GM18511 (cell line): Measurements from ENCODE around the gene MBTPS1.

ENCODE experiments used
- ATAC-seq: cut with Tn5 transposase; IDR thresholded peaks from one replicate; pipeline ENCODE4 v1.9.1; 2021; ENCODE audit warnings: mild to moderate bottlenecking, moderate library complexity; ENCODE audit not compliant: unreplicated experiment

The MBTPS1 gene

DNA sequence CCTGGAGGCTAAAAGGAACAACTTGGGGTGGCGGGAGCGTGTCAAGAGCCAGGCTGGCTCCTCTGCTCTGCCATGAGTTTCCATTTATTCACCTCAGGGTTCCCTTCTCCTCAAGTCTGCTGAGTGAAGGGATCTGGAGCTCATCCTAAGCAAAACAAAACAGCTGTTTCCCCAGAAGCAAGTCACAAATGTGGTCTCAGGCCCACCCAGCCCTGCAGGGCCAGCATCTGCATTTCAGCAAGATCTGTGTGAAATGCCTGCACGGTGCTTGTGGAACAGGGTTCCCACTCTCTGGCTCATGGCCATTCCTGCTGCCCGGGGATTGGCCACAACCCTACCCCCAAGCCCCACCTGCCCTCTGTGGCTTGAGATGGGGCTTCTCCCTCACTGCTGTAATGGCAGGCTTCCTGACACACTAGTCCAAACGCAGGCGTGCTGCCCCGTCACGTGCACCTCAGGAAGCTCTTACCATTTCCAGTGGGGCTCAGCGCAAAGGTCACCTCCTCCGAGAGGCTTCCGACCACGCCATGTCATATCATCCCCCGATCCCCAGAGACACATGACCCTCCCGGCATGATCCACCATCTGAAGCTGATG is 76.4 kb downstream of the MBTPS1 start:
- no peak for ATAC-seq

- no peak for ATAC-seq
These were observed 77.0 kb downstream of the MBTPS1 start for GRCh38 chr16:84039696-84040095.

GRCh38 chr16:84038469-84038868 is 78.3 kb downstream of the MBTPS1 start:
- ATAC-seq, result no peak

DNA sequence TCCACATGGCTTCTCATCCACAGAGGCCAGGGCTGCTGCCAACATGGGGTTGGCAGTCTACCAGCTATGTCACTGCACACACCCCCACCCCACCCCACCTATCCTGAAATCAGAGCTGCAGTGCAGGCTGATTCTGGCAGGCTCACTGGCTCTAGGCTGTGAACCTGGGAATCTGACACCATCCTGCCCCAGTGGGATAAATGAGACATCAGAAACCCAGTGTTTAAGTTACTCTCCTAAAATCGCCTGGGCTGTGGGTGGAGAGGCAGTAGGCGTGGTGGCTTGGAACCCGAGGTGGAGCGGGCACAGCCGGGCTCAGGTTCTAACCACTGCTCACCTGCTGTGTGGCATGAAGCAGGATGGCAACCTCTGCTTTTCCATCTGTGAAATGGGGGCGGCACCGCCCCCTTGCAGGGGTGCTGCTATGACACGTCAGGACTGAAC is 79.7 kb downstream of the MBTPS1 start:
- no peak for ATAC-seq

GRCh38 chr16:84036131-84036530 is 80.6 kb downstream of the MBTPS1 start:
- no peak for ATAC-seq

DNA sequence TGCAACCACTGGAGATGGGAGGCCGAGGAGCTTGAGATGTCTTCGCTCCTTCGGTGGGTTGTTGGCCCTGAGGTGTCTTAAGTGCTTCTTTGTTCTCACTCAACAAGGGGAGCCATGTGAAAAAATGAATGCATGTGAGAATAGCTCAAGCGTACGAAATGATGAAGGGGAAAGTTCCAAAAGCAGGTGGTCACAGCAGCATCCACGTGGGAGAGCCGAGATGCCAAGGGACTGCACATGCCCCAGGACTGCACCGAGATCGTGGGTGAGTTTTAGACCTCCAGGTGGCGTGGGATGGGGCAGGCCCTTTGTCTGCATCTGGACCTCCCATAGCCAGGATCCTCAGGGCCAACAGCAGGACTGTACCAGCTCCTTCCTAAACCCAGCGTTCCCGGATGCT is 82.2 kb downstream of the MBTPS1 start:
- no peak for ATAC-seq

- no peak for ATAC-seq
These were observed 83.2 kb downstream of the MBTPS1 start for GRCh38 chr16:84033251-84034195.

- no peak for ATAC-seq
These were observed 84.1 kb downstream of the MBTPS1 start for GRCh38 chr16:84032458-84033178.

GRCh38 chr16:84031556-84031955 is 85.2 kb downstream of the MBTPS1 start:
- no peak for ATAC-seq

GRCh38 chr16:84029297-84030047 is 87.3 kb downstream of the MBTPS1 start:
- ATAC-seq, result no peak

GRCh38 chr16:84027625-84028024 is 89.1 kb downstream of the MBTPS1 start:
- ATAC-seq, result no peak

GRCh38 chr16:84026606-84027005 is 90.1 kb downstream of the MBTPS1 start:
- no peak for ATAC-seq

DNA sequence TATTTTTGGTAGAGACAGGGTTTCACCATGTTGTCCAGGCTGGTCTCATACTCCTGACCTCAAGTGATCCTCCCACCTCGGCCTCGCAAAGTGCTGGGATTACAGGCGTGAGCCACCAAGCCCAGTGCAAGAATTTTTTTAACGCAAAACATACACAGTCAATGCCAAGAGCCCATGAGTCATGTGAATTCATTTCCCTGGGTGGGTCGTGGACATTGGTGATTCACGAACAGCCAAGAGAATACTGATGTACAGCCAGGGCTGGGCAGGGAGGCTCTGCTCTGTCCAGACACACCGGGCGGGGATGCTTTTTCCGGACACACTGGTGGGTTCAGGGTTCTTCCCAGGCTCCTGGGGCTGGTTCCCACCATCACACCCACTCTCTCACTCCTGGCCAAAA is 91.9 kb downstream of the MBTPS1 start:
- ATAC-seq, result no peak

DNA sequence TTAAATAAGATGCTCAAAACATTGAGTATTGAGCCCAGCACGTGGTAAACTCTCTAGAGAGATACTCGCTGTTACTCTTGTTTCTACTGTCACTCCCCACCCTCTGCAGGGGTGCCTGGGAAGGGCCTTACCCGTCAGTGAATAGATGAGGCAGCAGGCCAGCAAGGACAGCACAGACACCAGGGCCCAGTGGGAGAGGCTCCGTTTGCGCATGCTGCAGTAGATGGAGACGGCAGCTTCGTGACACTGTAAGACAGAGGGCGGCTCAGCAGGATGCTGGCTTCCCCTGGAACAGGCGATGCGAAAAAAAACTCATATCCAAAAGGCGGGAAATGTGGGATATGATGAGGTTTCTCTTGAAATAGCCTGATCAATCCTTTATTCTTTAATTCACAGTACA is 94.1 kb downstream of the MBTPS1 start:
- ATAC-seq, result no peak

- no peak for ATAC-seq
These were observed 95.3 kb downstream of the MBTPS1 start for GRCh38 chr16:84021488-84021887.

GRCh38 chr16:84020353-84020752 is 96.4 kb downstream of the MBTPS1 start:
- ATAC-seq, result no peak

DNA sequence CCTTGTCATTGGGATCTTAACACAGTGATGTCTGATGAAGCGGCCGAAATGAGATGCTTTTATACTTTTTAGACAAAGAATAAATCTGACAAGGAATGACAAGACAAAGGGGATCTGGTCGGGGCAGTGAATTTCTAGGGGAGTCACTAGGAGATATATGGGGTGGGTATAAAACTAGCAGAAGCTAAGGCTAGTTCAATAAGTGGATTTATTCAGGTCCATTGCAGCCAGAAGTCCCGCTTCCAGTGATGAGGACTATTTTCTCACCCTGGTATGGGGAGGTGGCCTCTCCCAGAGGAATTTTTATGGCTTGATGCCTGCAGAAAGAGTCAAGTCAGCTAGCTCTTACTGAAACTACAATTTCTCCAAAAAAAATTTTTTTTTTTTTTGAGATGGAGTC is 98.0 kb downstream of the MBTPS1 start:
- ATAC-seq, result no peak

DNA sequence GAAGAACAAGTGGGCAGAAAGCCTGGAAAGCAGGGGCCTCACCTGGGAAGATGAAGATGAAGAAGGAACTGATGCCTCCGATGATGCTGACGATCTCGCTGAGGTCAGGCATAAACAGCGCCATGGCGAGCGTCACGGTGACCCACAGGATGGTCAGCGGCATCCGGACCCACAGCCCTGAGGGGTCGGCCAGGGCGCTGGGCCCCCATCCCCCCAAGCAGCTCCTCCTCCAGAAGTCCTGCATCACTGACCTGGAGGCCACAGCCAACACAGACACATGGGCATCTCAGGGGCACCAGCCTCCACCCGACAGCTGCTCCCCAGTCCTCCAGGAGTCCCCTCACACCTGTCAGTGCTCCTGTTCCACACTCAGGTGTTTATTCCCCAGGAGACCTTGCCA is 100.3 kb downstream of the MBTPS1 start:
- ATAC-seq, result no peak

GRCh38 chr16:84015399-84015798 is 101.3 kb downstream of the MBTPS1 start:
- ATAC-seq, result no peak

DNA sequence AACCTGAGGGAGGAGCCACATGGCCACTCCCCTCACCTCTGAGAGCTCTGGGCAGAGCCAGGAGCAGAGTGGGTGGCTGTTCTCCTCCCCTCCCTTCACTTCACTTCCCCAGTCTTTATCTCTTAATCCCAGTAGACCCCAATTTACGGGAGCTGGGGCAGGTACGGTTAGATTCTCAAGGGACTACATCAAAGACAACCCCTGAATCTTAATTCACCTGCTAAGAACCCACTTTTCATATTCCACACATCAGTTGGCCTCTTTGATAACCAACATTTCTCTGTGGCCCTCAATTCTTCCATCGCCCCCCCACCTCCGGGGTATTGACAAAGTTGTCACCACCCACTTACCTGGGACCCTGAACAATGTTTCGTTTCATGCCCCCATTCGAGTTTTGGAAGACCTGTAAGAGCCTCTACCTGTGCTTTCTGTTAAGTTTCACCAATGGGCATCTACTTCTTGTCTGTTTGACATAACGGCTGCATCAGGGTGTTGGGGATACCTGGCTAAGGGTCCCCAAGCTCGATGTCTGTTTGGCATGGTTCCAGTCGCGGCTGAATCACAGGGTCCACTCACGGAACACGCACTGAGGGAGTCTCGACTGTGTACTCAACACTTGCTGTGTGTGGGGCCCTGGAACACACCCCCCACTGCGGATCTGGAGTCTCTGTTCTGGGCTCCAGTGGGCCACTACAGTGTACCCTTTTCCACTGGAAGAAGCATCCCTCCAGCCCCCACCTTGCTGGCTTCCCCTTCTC is 102.0 kb downstream of the MBTPS1 start:
- ATAC-seq, result no peak
